Amniotic stem cell (primary cell): ENCODE data around the gene TUBGCP6.
"Not testable (repeated sequence)": the region's sequence is repeated elsewhere in the genome, so short reads cannot be mapped to it uniquely, and the experiment has no call there.

ENCODE experiments used
- DNase-seq: peaks from one replicate; lab custom pipeline; 2025; lab: John Stamatoyannopoulos, UW

The TUBGCP6 gene

DNA sequence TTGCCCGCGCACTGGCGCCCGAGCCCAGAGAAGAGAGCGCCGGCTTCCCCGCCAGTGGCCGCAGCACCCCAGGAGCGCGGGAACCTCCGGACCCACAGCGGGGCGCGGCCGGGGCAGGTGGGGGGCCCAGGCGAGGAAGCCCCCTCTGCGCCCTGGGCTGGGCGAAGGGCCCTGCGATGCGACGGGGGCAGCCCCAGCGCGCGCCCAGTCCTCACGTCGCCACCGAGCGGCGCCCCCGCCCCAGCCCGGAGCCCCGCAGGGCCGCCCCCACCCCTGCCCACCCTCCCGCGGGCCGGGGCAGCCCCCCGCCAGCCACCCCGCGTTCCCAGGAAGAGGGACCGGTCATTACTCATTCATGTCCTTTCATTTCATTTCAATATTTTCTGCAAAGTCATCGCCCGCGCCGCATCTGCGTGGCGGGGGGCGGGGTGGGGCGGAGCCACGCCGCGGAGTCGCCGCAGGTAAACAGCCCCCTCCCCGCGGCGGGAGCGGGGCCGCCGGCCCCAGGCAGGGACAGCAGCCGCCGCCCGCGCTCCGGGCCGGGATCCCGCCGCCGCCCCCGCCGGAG lies 75.0 kb downstream of the TUBGCP6 start:
- DNase-seq, result no peak

DNA sequence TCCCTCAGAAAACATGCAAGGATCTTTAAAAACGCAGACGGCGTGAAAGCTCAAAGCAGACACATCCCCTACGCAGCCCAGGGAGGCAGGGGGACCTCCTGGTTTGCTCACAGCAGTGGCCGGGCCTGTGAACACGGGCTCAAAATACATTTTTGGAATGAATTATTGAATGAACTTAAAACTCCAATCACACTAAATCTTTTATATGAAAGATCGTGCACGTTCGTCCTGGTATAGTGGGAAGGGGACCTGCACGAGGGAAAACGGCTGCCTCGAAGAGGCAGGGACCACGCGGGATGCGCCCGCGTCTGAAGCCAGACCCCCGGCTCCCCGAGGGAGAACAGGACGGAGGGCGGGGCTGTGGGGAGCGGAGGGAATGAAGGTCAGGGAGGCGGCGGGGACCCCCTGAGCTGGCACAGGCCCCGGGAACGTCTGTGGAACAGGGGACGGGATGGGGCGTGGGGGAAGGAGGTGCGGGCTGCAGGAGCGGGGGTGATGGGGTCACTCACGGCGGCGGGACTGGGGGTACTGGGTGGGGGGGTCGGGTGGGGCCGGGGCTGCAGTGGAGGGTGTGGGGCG lies 75.6 kb downstream of the TUBGCP6 start:
- DNase-seq, result no peak

GRCh38 chr22:50168490-50169180 lies 76.2 kb downstream of the TUBGCP6 start:
- DNase-seq, result not testable (repeated sequence)

DNA sequence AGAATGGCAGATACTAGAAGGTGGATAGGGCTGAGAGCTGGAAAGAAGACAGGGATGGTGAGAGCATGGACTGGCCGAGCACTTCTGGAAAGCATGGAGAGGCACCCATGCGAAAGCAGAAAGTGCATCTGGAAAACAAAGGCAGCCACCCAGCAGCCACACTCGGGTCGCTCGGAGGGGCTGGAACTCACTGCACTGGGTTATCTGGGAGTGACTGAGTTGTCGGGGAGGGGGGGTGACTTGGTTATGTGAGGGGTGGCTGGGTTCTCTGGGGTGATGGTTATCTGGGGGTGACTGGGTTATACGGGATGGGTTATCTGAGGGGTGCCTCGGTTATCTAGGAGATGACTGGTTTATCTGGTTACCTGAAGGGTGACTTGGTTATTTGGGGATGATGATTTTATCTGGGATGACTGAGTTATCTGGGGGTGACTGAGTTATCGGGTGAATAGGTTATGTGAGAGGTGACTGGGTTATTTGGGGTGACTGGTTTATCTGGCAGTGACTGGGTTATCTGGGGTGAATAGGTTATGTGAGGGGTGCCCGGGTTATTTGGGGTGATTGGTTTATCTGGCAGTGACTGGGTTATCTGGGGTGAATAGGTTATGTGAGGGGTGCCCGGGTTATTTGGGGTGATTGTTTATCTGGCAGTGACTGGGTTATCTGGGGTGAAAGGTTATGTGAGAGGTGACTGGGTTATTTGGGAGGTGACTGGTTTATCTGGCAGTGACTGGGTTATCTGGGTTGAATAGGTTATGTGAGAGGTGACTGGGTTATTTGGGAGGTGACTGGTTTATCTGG lies 76.9 kb downstream of the TUBGCP6 start:
- DNase-seq, result no peak
